Stimulated activated CD8-positive, alpha-beta memory T cell treated with anti-CD3 and anti-CD28 coated beads, Interleukin-15, amount 100 ng/mL, for 4 hours (primary cell): ENCODE results near the gene UTP20.
"Not testable (repeated sequence)": the region's sequence is repeated elsewhere in the genome, so short reads cannot be mapped to it uniquely, and the experiment has no call there.

Source experiments
- DNase-seq, 2 donors: peaks; one replicate each; pipeline ENCODE4 v3.0.0-alpha.2; 2020; ENCODE audit warnings: low read depth in 2 of 2

The UTP20 gene

GRCh38 chr12:101327051-101327450, 47.1 kb downstream of the UTP20 start:
- DNase-seq: no peak

GRCh38 chr12:101327546-101327945, 47.6 kb downstream of the UTP20 start:
- DNase-seq: no peak

- no peak for DNase-seq
Measured at GRCh38 chr12:101328917-101329316, 49.0 kb downstream of the UTP20 start.

- no peak for DNase-seq
Measured at GRCh38 chr12:101330631-101331030, 50.7 kb downstream of the UTP20 start.

GRCh38 chr12:101336437-101336836, 56.5 kb downstream of the UTP20 start:
- DNase-seq: no peak

- no peak for DNase-seq
Measured at GRCh38 chr12:101338087-101338486, 58.2 kb downstream of the UTP20 start.

GRCh38 chr12:101343893-101344292, 64.0 kb downstream of the UTP20 start:
- DNase-seq: no peak

- no peak for DNase-seq
Measured at GRCh38 chr12:101351682-101352081, 71.8 kb downstream of the UTP20 start.

- DNase-seq: no peak
Measured at GRCh38 chr12:101356794-101357193, 76.9 kb downstream of the UTP20 start.

- DNase-seq: no peak
Measured at GRCh38 chr12:101361455-101361854, 81.5 kb downstream of the UTP20 start.

GRCh38 chr12:101368016-101368415, 88.1 kb downstream of the UTP20 start:
- DNase-seq: no peak

GRCh38 chr12:101372431-101372830, 92.5 kb downstream of the UTP20 start:
- no peak for DNase-seq

GRCh38 chr12:101375573-101375972, 95.7 kb downstream of the UTP20 start:
- no peak for DNase-seq

- DNase-seq: no peak
Measured at GRCh38 chr12:101379149-101379548, 99.2 kb downstream of the UTP20 start.

- not testable (repeated sequence) for DNase-seq
Measured at GRCh38 chr12:101391181-101391580, 111.3 kb downstream of the UTP20 start.

GRCh38 chr12:101407049-101407435, 127.1 kb downstream of the UTP20 start:
- DNase-seq: no peak

- peak; percentile 68 to 70 for DNase-seq
Measured at GRCh38 chr12:101407436-101408345, 127.8 kb downstream of the UTP20 start, which contains the start of gene ARL1. Gene ARL1, minus strand, starts transcription at chr12:101407772. Its CDS starts 127 bp downstream, at chr12:101407645.

GRCh38 chr12:101410169-101410568, 130.3 kb downstream of the UTP20 start:
- DNase-seq: not testable (repeated sequence)

GRCh38 chr12:101414533-101415119, 134.7 kb downstream of the UTP20 start:
- DNase-seq: no peak

- no peak for DNase-seq
Measured at GRCh38 chr12:101415228-101415627, 135.3 kb downstream of the UTP20 start.

- DNase-seq: not testable (repeated sequence)
Measured at GRCh38 chr12:101422066-101422465, 142.2 kb downstream of the UTP20 start.

- no peak for DNase-seq
Measured at GRCh38 chr12:101424620-101425019, 144.7 kb downstream of the UTP20 start.

- DNase-seq: no peak
Measured at GRCh38 chr12:101430456-101430855, 150.6 kb downstream of the UTP20 start.
